ENCODE measurements around the gene AWAT1. TPM values are rescaled to one million over a fixed set of nuclear protein-coding genes. Genes with fewer than 3 reads are reported as not detected.
"Not testable (repeated sequence)": the region's sequence is repeated elsewhere in the genome, so short reads cannot be mapped to it uniquely, and the experiment has no call there.

The AWAT1 gene
- total RNA-seq, 1 experiment from 2014 or later, result not detected

- H3K36me3 ChIP-seq (ENCODE audit: low read depth, low read length), result no peaks in the 10 kb centered on the region
- H3K79me2 ChIP-seq (ENCODE audit: low read length), result no peaks in the 10 kb centered on the region
- H3K9ac ChIP-seq (ENCODE audit: low read length), result no peak overlapping the region
- BruUV-seq (replicated peaks), result no TSS peak
- ChIA-PET POLR2A (ENCODE audit: unreplicated experiment) (no interaction called here), CTCF (no interaction called here)
- ATAC-seq, result no peak
- H3K4me2 ChIP-seq (ENCODE audit: low read length), result no peak overlapping the region
- H2AFZ ChIP-seq (ENCODE audit: low read length), result 0 out of 2 replicates have a peak overlapping the region, but pooled peaks have one; percentile 3
- intact Hi-C loops (cut with micrococcal nuclease), result no loop called here
- no peaks in the 10 kb centered on the region for H3K9me2 ChIP-seq (replicated peaks; ENCODE audit: low read length)
- H3F3A ChIP-seq (ENCODE audit: low read length, unreplicated experiment), result no peaks in the 10 kb centered on the region
- peak; percentile 19 for DNase-seq
- H3K27me3 ChIP-seq (ENCODE audit: low read length), result no peaks in the 10 kb centered on the region
- no peaks in the 10 kb centered on the region for H3K9me3 ChIP-seq (ENCODE audit: low read length)
- no peaks in the 10 kb centered on the region for H4K20me1 ChIP-seq (ENCODE audit: low read length)
- H3K4me3 ChIP-seq (ENCODE audit: low read length), result no peak overlapping the region
- TF ChIP-seq EZH2 (IDR thresholded peaks at IDR 0.05; ENCODE audit: low read length, unreplicated experiment), result no peak
- TF ChIP-seq, protein P1, sequence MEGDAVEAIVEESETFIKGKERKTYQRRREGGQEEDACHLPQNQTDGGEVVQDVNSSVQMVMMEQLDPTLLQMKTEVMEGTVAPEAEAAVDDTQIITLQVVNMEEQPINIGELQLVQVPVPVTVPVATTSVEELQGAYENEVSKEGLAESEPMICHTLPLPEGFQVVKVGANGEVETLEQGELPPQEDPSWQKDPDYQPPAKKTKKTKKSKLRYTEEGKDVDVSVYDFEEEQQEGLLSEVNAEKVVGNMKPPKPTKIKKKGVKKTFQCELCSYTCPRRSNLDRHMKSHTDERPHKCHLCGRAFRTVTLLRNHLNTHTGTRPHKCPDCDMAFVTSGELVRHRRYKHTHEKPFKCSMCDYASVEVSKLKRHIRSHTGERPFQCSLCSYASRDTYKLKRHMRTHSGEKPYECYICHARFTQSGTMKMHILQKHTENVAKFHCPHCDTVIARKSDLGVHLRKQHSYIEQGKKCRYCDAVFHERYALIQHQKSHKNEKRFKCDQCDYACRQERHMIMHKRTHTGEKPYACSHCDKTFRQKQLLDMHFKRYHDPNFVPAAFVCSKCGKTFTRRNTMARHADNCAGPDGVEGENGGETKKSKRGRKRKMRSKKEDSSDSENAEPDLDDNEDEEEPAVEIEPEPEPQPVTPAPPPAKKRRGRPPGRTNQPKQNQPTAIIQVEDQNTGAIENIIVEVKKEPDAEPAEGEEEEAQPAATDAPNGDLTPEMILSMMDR (conservative IDR thresholded peaks at IDR 0.05; ENCODE audit: low read depth, low read length), result no peak
- no peak for TF ChIP-seq EZH2phosphoT487 (IDR thresholded peaks at IDR 0.05; ENCODE audit: borderline replicate concordance, low read length)
- H3K27ac ChIP-seq (ENCODE audit: low read length), result no peak overlapping the region
- no peaks in the 10 kb centered on the region; the same call in 1 of the 2 replicates for H3K4me1 ChIP-seq (ENCODE audit: insufficient read depth, low read length)
Measured at GRCh38 chrX:70231666-70232065, 2.8 kb upstream of the AWAT1 start.

DNA sequence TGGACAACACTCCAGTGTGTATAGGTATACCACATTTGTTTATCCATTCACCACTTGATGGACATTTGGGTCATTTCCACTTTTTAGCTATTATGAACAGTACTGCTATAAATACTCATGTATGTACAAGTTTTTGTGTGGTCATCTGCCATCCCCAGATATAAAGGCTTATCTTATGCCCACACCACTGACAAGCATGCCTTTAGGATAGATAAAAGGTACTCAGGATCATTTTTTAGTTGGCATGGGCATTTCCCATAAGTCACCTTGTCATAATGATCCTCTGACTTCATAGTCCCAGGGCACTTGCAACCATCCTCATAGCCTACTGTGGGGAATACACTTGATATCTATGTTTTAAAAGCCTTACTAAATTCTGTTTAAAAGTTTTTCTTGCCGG lies 6.3 kb downstream of the AWAT1 start:
- Histone ChIP-seq H3K4me2 (ENCODE audit: low read length) (no peak overlapping the region), H3K9ac (ENCODE audit: low read length) (no peak overlapping the region), H3K9me3 (ENCODE audit: low read length) (no peaks in the 10 kb centered on the region), H3K36me3 (ENCODE audit: low read depth, low read length) (no peaks in the 10 kb centered on the region), H3K27ac (ENCODE audit: low read length) (no peak overlapping the region), H3K4me3 (ENCODE audit: low read length) (no peak overlapping the region), H3K9me2 (replicated peaks; ENCODE audit: low read length) (no peaks in the 10 kb centered on the region), H3F3A (ENCODE audit: low read length, unreplicated experiment) (no peaks in the 10 kb centered on the region), H4K20me1 (ENCODE audit: low read length) (no peaks in the 10 kb centered on the region), H2AFZ (ENCODE audit: low read length) (no peak overlapping the region), H3K79me2 (ENCODE audit: low read length) (no peaks in the 10 kb centered on the region), H3K4me1 (ENCODE audit: insufficient read depth, low read length) (peaks cover 6% of the 10 kb centered on the region), H3K27me3 (ENCODE audit: low read length) (no peaks in the 10 kb centered on the region)
- no TSS peak for BruUV-seq (replicated peaks)
- ChIA-PET POLR2A (ENCODE audit: unreplicated experiment) (no interaction called here), CTCF (no interaction called here)
- DNase-seq (no peak), ATAC-seq (no peak)
- intact Hi-C loops (cut with micrococcal nuclease), result no loop called here
- no peak for TF ChIP-seq EZH2phosphoT487 (IDR thresholded peaks at IDR 0.05; ENCODE audit: borderline replicate concordance, low read length)
- TF ChIP-seq, protein P1 (conservative IDR thresholded peaks at IDR 0.05; ENCODE audit: low read depth, low read length), result no peak
- TF ChIP-seq EZH2 (IDR thresholded peaks at IDR 0.05; ENCODE audit: low read length, unreplicated experiment), result no peak

- Histone ChIP-seq H3K4me2 (ENCODE audit: low read length) (no peak overlapping the region), H3K9me2 (replicated peaks; ENCODE audit: low read length) (no peaks in the 10 kb centered on the region), H3K4me1 (ENCODE audit: insufficient read depth, low read length) (peaks cover 6% of the 10 kb centered on the region), H3K27ac (ENCODE audit: low read length) (no peak overlapping the region), H3K79me2 (ENCODE audit: low read length) (no peaks in the 10 kb centered on the region), H3F3A (ENCODE audit: low read length, unreplicated experiment) (no peaks in the 10 kb centered on the region), H3K9ac (ENCODE audit: low read length) (no peak overlapping the region), H4K20me1 (ENCODE audit: low read length) (no peaks in the 10 kb centered on the region), H3K9me3 (ENCODE audit: low read length) (no peaks in the 10 kb centered on the region), H3K4me3 (ENCODE audit: low read length) (no peak overlapping the region), H3K27me3 (ENCODE audit: low read length) (no peaks in the 10 kb centered on the region), H2AFZ (ENCODE audit: low read length) (no peak overlapping the region), H3K36me3 (ENCODE audit: low read depth, low read length) (no peaks in the 10 kb centered on the region)
- no TSS peak for BruUV-seq (replicated peaks)
- DNase-seq (no peak), ATAC-seq (no peak)
- TF ChIP-seq EZH2phosphoT487 (IDR thresholded peaks at IDR 0.05; ENCODE audit: borderline replicate concordance, low read length) (no peak), EZH2 (IDR thresholded peaks at IDR 0.05; ENCODE audit: low read length, unreplicated experiment) (no peak)
- TF ChIP-seq, protein P1 (conservative IDR thresholded peaks at IDR 0.05; ENCODE audit: low read depth, low read length), result no peak
- ChIA-PET POLR2A (ENCODE audit: unreplicated experiment) (no interaction called here), CTCF (no interaction called here)
- intact Hi-C loops (cut with micrococcal nuclease), result no loop called here
Measured at GRCh38 chrX:70241501-70241900, 7.0 kb downstream of the AWAT1 start.

GRCh38 chrX:70243601-70244000 lies 9.1 kb downstream of the AWAT1 start:
- BruUV-seq (replicated peaks); intact Hi-C loops (cut with micrococcal nuclease); H3K4me2 ChIP-seq (ENCODE audit: low read length); H3K9me3 ChIP-seq (ENCODE audit: low read length); H3K27me3 ChIP-seq (ENCODE audit: low read length); H3K9ac ChIP-seq (ENCODE audit: low read length); POLR2A ChIA-PET (ENCODE audit: unreplicated experiment); H3K9me2 ChIP-seq (replicated peaks; ENCODE audit: low read length); H3K79me2 ChIP-seq (ENCODE audit: low read length); H3F3A ChIP-seq (ENCODE audit: low read length, unreplicated experiment); H2AFZ ChIP-seq (ENCODE audit: low read length); H4K20me1 ChIP-seq (ENCODE audit: low read length); H3K4me3 ChIP-seq (ENCODE audit: low read length); CTCF ChIA-PET; H3K36me3 ChIP-seq (ENCODE audit: low read depth, low read length): not testable (repeated sequence)
- peak; percentile 74 for DNase-seq
- peak overlapping the region; percentile 59; the same call in 1 of the 2 replicates for H3K27ac ChIP-seq (ENCODE audit: low read length)
- peaks cover 16% of the 10 kb centered on the region for H3K4me1 ChIP-seq (ENCODE audit: insufficient read depth, low read length)
- ATAC-seq, result peak; percentile 47

All from PC-3 (cell line).